Right kidney (tissue), 1 donor: Measurements from ENCODE around the gene MACROD2.

Source experiments
- DNase-seq: peaks from one replicate; pipeline ENCODE4 v3.0.0-alpha.2; 2016

MACROD2 gene

DNA sequence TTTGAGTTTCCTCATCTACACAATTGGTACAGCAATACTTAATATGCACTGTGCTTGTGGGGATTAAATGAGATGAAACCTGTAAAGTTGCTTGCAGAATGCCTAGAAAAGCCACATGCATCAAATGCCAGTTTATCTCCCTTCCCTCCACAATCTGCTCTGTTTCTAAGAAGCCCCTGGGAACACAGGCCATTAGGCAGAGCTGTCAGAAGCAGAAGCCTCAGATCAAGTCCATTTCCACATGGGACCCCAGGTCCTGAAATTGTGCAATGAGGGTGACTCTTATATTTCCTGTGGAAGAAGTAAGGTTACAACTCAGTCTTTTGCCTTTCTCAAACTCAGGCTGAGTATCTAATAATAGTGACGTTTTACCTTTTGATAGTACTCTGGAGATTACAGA lies 1840.5 kb downstream of the MACROD2 start:
- no peak for DNase-seq

GRCh38 chr20:15836634-15837033 lies 1841.3 kb downstream of the MACROD2 start:
- DNase-seq: no peak

DNA sequence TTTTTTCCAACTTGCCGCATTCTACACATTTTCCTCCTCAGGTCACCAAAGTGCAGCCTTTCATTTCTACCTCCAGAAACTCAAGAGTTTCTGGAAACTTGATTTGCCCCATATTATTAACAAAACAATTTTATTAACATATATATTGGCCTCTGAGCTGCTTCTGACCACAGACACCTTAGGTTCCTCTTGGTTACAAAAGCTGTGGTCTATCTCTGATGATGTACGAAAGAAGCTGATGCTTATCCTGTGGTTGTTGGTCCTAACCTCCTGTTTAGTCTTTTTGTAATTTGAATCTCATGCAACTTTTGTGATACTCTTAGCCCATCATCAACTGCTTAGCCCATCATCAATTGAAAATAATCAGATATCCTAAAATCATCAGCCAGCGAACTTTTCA lies 1842.2 kb downstream of the MACROD2 start:
- DNase-seq: no peak

DNA sequence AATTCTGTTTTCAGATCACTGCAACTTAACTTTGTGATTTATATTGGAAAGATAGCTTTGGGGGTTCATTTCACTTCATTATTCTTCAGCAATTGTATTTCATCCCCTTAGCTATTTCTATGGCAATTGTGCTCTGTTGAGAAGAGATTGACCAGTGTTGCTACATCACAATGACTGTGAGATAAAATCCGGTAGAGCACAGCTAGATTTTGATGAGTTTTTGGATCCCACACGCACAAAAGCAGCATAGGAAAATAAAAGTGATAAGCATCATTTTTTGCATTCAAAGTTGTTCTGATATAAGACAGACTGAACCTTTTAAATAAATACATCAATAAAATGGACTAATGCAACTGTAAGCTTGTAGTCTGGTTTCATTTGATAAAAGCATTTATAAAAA lies 1843.2 kb downstream of the MACROD2 start:
- DNase-seq: no peak

- no peak for DNase-seq
Observed at GRCh38 chr20:15840636-15841301, 1845.5 kb downstream of the MACROD2 start.

DNA sequence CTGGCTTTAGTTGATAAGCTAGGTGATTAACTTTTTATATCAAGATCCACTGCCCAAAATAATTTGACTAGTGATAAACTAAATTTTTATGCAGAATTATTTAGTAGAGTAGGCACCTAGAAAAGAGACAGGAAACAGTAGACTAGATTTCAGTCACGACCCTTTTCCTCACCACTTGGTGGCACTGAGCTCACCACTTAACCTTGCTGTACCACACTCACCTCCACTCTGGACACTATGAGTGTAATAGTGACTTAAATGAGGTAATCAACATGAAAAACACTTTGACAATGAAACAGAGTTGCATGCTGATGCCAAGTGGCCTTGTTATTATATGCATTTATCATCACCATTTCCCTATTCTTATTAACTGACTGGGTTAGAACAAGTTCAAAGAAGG lies 1847.6 kb downstream of the MACROD2 start:
- no peak for DNase-seq

DNA sequence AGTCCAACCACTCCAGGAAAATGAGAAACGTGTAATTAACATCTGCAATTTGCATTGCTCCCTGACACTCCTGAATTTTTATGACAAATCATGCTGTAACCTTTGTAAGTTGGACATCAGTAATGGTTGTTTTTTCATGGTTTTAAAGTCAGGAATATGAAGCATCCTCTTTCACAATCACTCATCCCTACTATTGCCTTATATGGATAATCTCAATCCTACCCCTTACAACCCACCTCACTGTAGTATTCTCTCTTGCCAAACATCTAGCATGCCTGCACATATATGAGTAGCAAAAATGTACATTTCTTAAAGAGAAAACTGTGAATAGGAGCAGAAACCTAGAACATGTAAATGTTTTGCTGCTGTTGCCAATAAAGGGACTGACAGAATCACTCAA lies 1848.5 kb downstream of the MACROD2 start:
- no peak for DNase-seq

- no peak for DNase-seq
Observed at GRCh38 chr20:15847196-15847784, 1852.0 kb downstream of the MACROD2 start.

- no peak for DNase-seq
Observed at GRCh38 chr20:15848126-15848525, 1852.8 kb downstream of the MACROD2 start.

DNA sequence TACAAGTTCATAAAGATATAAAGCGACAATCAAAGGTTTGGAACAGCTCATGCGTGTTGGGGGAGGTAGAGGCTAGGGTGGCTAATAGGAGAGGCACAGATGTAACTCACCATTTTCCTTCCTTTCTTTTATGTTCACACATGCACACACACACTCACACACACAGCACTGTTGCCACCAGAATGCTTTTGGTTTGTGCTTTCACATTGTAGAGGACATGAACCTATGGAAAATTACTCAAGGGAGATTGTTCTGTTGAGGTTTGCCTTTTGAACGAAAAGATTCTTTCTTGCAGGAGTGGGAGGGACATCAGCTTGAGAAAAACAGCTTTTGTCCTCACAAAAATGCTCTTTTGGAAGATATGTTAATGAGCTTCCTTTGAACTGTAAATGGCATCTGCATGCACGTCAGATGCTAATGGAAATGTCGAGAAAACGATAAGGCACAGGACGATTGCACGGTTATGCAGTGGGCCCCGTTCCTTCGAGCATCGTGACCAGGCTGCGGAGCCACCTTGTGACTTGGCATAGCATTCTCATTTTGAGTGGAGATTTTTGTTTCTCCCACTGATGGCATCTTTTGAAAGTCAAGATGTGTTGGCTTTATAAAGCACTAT lies 1853.8 kb downstream of the MACROD2 start:
- no peak for DNase-seq

GRCh38 chr20:15851576-15852215 lies 1856.4 kb downstream of the MACROD2 start:
- no peak for DNase-seq

DNA sequence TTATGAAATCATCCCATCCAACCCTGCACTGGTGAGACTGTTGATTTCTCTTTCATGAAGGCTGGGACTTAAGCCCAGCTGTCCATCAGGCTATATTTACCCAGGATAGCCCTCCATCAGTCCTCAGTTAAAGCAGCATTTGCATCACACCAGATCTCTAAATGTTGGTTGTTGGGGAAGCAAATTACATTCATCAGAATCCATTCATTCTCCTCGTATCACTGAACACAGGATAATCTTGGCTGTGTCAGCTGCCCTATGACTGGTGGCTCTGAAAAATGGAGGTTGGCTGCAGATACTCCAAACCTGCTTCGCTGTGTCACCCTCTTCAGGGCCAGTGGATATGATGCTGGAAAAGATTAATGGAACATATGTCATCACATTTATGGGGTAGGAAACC lies 1859.6 kb downstream of the MACROD2 start:
- DNase-seq: no peak

- no peak for DNase-seq
Observed at GRCh38 chr20:15857173-15857784, 1862.0 kb downstream of the MACROD2 start.

DNA sequence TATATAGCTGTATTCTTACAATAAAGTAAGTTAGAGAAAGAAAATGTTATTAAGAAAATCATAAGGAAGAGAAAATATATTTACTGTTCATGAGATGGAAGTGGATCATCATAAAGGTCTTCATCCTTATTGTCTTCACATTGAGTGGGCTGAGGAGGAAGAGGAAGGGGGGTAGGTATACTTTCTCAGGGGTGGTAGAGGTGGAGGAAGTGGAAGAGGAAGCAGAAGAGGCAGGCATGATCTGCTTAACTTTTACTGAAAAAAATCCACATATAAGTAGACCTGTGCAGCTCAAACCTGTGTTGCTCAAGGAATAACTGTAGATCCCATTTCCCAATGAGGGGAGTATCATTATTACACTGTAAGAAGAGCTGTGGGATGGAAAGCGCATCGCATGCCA lies 1863.7 kb downstream of the MACROD2 start:
- no peak for DNase-seq

- DNase-seq: no peak
Observed at GRCh38 chr20:15860850-15861249, 1865.5 kb downstream of the MACROD2 start.

GRCh38 chr20:15862178-15862577 lies 1866.9 kb downstream of the MACROD2 start:
- DNase-seq: no peak

DNA sequence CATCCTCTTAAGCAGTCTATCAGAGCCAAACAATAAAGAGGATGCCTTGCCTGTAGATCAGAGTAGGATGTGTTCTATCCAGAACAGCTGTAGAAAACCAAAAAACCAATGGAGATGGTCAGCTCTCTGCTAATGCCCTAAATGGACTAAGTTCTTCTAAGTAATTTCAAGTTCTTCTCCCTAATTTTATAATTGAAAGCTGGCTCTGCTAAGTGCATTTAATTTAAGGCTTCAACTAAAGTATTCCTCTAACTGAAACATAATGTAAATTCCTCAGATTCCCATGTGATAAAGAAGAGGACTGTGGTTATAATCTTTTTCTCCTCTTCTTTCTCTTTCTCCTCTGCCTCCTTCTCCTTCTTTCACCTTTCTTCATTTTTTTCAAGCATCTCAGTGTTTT lies 1868.4 kb downstream of the MACROD2 start:
- no peak for DNase-seq

GRCh38 chr20:15865553-15865952 lies 1870.2 kb downstream of the MACROD2 start:
- no peak for DNase-seq

DNA sequence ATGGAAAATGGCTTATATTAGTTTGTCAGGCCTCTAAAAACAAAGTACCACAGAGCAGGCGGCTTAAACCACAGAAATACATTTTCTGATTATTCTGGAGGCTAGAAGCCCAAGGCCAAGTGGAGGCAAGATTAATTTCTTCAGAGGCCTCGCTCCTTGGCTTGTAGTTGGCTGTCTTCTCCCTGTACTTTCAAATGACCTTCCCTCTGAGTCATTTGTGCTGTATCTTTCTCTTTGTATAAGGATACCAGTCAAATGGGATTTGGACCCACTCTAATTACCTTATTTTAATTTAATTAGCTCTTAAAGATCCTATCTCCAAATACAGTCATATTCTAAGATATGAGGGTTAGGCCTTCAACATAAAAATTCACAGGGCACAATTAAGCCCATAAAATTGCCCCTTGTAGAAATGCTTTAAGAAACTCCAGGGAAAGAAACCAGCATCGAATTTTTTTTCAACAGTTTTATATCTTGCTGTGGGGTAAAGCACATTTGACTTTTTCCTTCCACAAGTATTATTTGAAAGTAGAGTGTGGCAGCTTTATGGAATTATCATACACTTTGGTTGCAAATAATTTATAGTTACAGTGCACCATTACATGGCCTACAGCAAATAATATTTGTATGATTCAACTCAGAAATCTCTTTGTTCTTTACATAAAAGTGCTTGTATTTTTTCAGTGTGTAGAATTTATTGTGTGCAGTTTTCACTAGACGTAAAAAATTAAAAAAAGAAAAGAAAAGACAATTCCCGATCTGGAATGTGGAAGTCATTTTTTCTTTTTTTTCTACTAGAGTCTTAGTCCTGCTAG lies 1871.8 kb downstream of the MACROD2 start:
- no peak for DNase-seq

GRCh38 chr20:15867899-15868298 lies 1872.6 kb downstream of the MACROD2 start:
- DNase-seq: peak; percentile 23

- peak; percentile 23 for DNase-seq
Observed at GRCh38 chr20:15875446-15875845, 1880.1 kb downstream of the MACROD2 start.

DNA sequence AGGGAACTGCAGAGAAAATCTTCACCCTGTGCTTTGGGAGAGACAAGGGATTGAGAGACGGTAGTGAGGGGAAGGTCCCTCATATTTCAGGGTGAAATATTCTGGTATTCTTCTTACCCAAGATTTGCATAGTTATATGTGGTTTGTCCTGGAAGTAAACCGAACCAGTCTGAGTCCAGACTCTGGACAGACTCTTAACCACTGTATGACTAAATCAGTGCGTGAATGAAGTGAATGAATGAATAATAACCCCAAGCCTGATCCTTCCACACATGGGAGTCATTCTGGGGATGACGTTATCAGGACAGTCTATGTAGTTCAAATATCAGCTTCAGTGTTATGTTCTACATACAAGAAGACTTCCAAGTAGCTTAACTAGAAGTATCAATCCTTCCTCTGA lies 1887.2 kb downstream of the MACROD2 start:
- no peak for DNase-seq
